HCT116 (cell line): ENCODE data around the gene RP9. TPM values are rescaled to one million over a fixed set of nuclear protein-coding genes. Genes with fewer than 3 reads are reported as not detected.
"Not testable (repeated sequence)": the region's sequence is repeated elsewhere in the genome, so short reads cannot be mapped to it uniquely, and the experiment has no call there.

Source experiments
- ATAC-seq: fragments of 200-7000 bp; cut with Tn5 transposase; 2 replicates; pipeline ENCODE4 v1.9.1; 2020; ENCODE audit warnings: mild to moderate bottlenecking, moderate library complexity
- BruUV-seq: library from RNA; stranded (reverse); fragments of 400-500 nt; replicated peaks from 2 replicates; lab custom pipeline; 2021; lab: Mats Ljungman, UMichigan
- CTCF ChIA-PET: fragments of 300-600 bp; sonication (Branson Sonifier 250); formaldehyde crosslinking; loops from one replicate; lab custom pipeline; 2021; ENCODE audit warnings: antibody characterized with exemption; lab: Charles Lee
- POLR2A ChIA-PET: fragments of 300-600, 350-600 bp; sonication (Branson Sonifier 250); formaldehyde crosslinking; loops from one replicate; lab custom pipeline; 2021; ENCODE audit warnings: antibody characterized with exemption; lab: Charles Lee
- RAD21 ChIA-PET, 2 experiments: fragments of 300-600 bp; sonication (Branson Sonifier 250); formaldehyde crosslinking; loops; one replicate each; lab custom pipeline; 2023; ENCODE audit warnings: low total read pairs in 2 of 2; ENCODE audit not compliant: uncharacterized antibody in 2 of 2, unreplicated experiment in 2 of 2, low non-redundant PET in 1 of 2; lab: Charles Lee
- DNase-seq: peaks from one replicate; pipeline ENCODE4 v3.0.0-alpha.2; 2010; ENCODE audit warnings: low read depth, low spot score
- H2AFZ ChIP-seq: fragments of 200-600 bp; shearing (Covaris generic), sonication (generic); 2 replicates; pipeline ENCODE4 v1.6.1; 2017; ENCODE audit warnings: low read depth, mixed run types, mixed read lengths, antibody characterized with exemption, low read length; ENCODE audit not compliant: poor library complexity, severe bottlenecking
- H3K27ac ChIP-seq: 2 replicates; pipeline ENCODE4 v1.5.1; 2012; ENCODE audit warnings: low read depth, low read length
- H3K27me3 ChIP-seq: fragments of 200-600 bp; sonication (generic); 2 replicates; pipeline ENCODE4 v1.6.1; 2016; ENCODE audit warnings: mixed run types, low read length, mixed read lengths; ENCODE audit not compliant: insufficient read depth
- H3K36me3 ChIP-seq, 2 experiments: fragments of 200-500 bp in 1 of 2; fragments of 200-600 bp in 1 of 2; sonication (Bioruptor generic) in 1 of 2; sonication (generic) in 1 of 2; 2 replicates each; pipeline versions ENCODE4 v1.5.1 to v1.6.1; 2014 to 2016; ENCODE audit warnings: low read length in 2 of 2, inconsistent platforms in 1 of 2, mixed read lengths in 1 of 2, mixed run types in 1 of 2; ENCODE audit not compliant: insufficient read depth in 2 of 2, control insufficient read depth in 1 of 2
- H3K4me1 ChIP-seq, 2 experiments: fragments of 200-600 bp in 1 of 2; sonication (generic) in 1 of 2; 2 replicates each; pipeline versions ENCODE4 v1.5.1 to v1.6.1; 2012 to 2017; ENCODE audit warnings: low read length in 2 of 2, inconsistent platforms in 1 of 2, mild to moderate bottlenecking in 1 of 2, mixed read lengths in 1 of 2, mixed run types in 1 of 2, moderate library complexity in 1 of 2; ENCODE audit not compliant: insufficient read depth in 2 of 2, control insufficient read depth in 1 of 2
- H3K4me2 ChIP-seq: fragments of 200-600 bp; sonication (generic); 2 replicates; pipeline ENCODE4 v1.6.1; 2017; ENCODE audit warnings: mixed run types, low read length, mixed read lengths
- H3K4me3 ChIP-seq, 2 experiments: fragments of 200-600 bp in 1 of 2; sonication (generic) in 1 of 2; replicated peaks in 1 of 2; 2 replicates each; pipeline ENCODE4 v1.5.1; 2011 to 2016; ENCODE audit warnings: low read length in 2 of 2, control low read depth in 1 of 2, low read depth in 1 of 2, mild to moderate bottlenecking in 1 of 2, mixed read lengths in 1 of 2, mixed run types in 1 of 2
- H3K79me2 ChIP-seq: fragments of 200-600 bp; sonication (generic); 2 replicates; pipeline ENCODE4 v1.6.1; 2017; ENCODE audit warnings: mild to moderate bottlenecking, mixed run types, low read length, moderate library complexity, mixed read lengths; ENCODE audit not compliant: insufficient read depth
- H3K9ac ChIP-seq: fragments of 200-600 bp; sonication (generic); 2 replicates; pipeline ENCODE4 v1.6.1; 2016; ENCODE audit warnings: low read length, mixed read lengths
- H3K9me2 ChIP-seq: fragments of 200-600 bp; sonication (generic), shearing (Covaris generic); 2 replicates; pipeline ENCODE4 v1.6.1; 2017; ENCODE audit warnings: mixed run types, mild to moderate bottlenecking, moderate library complexity; ENCODE audit not compliant: insufficient read depth
- H3K9me3 ChIP-seq, 2 experiments: fragments of 200-500 bp in 1 of 2; fragments of 200-600 bp in 1 of 2; sonication (Bioruptor generic) in 1 of 2; sonication (generic) in 1 of 2; 2 replicates each; pipeline ENCODE4 v1.6.1; 2014 to 2017; ENCODE audit warnings: low read length in 2 of 2, mixed read lengths in 2 of 2, inconsistent platforms in 1 of 2, low read depth in 1 of 2, mild to moderate bottlenecking in 1 of 2, mixed run types in 1 of 2, moderate library complexity in 1 of 2; ENCODE audit not compliant: control insufficient read depth in 1 of 2, insufficient read depth in 1 of 2
- H4K20me1 ChIP-seq: fragments of 200-600 bp; sonication (generic), shearing (Covaris generic); 2 replicates; pipeline ENCODE4 v1.6.1; 2017; ENCODE audit warnings: mixed run types, mild to moderate bottlenecking, moderate library complexity; ENCODE audit not compliant: insufficient read depth
- ATF3 ChIP-seq: IDR thresholded peaks from 2 replicates; pipeline ENCODE4 v1.6.1; 2012
- CEBPB ChIP-seq: IDR thresholded peaks from 2 replicates; pipeline ENCODE4 v1.6.1; 2012; ENCODE audit warnings: low read depth
- ELF1 ChIP-seq: IDR thresholded peaks from 2 replicates; pipeline ENCODE4 v1.6.1; 2012; ENCODE audit warnings: low read depth, borderline replicate concordance
- JUND ChIP-seq: IDR thresholded peaks from 2 replicates; pipeline ENCODE4 v1.6.1; 2012
- REST ChIP-seq: IDR thresholded peaks from 2 replicates; pipeline ENCODE4 v1.6.1; 2012; ENCODE audit warnings: low read depth
- SIN3A ChIP-seq: IDR thresholded peaks from 2 replicates; pipeline ENCODE4 v1.6.1; 2012; ENCODE audit warnings: low read depth
- intact Hi-C: fragments of 100-400 bp; cut with micrococcal nuclease; formaldehyde crosslinking; loops from 2 replicates; pipeline ENCODE4 v1.10.0; 2022
- total RNA-seq: library from RNA; stranded (reverse); gene quantifications from one replicate; pipeline ENCODE4 v1.2.1, GENCODE V29; 2021; ENCODE audit not compliant: unreplicated experiment

Gene RP9
- total RNA-seq, 1 experiment from 2014 or later = 14.2 TPM

DNA sequence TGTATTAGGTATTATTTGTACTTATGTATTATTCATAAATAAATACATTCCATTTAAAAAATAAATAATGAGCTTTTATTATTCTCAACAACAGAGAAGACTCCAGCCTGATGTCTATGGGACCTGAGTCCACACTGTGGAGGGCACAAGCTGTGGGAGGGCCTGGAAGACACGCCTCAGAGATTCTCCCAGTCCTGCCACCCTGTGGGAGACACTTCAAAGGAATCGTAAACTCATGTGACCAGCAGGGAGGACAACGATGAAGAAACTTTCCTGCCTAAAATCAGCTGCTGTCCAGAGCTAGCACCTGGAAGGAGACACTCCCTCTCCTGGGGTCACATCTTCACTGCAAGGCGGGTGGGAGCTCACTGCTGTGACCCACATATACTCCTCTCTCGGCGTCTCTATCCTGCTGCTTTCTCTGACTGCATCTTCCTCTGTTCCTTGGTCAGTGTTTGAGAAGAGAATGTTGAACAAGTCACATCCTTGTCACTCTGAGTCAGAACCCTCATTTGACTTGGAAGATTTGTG, 14.4 kb downstream of the RP9 start:
- H3K9me3 ChIP-seq, H3K9ac ChIP-seq, H2AFZ ChIP-seq, H3K4me2 ChIP-seq, H3K27ac ChIP-seq, H3K27me3 ChIP-seq, POLR2A ChIA-PET, DNase-seq, RAD21 ChIA-PET, H3K4me3 ChIP-seq, H3K9me2 ChIP-seq, H4K20me1 ChIP-seq, CTCF ChIA-PET, H3K4me1 ChIP-seq, intact Hi-C loops, H3K79me2 ChIP-seq: not testable (repeated sequence)
- ATAC-seq = peak; percentile 49
- H3K36me3 ChIP-seq = peaks cover 37 to 39% of the 10 kb centered on the region in 2 experiments; a peak in 3 of 4 replicates
- TSS peak; percentile 45 for BruUV-seq

GRCh38 chr7:33093266-33093665, 15.9 kb downstream of the RP9 start:
- no TSS peak for BruUV-seq

More at GRCh38 chr7:33093266-33093665, 15.9 kb downstream of the RP9 start:
- ChIA-PET POLR2A (no interaction called here), CTCF (no interaction called here), RAD21 (no interaction called here)
- no peak for TF ChIP-seq SIN3A
- no peak for TF ChIP-seq ATF3
- no peak for TF ChIP-seq REST
- no peak for TF ChIP-seq JUND
- TF ChIP-seq ELF1 = no peak
- TF ChIP-seq CEBPB = no peak
- Histone ChIP-seq H3K27ac (no peak overlapping the region), H4K20me1 (no peaks in the 10 kb centered on the region), H3K79me2 (no peaks in the 10 kb centered on the region), H3K9ac (no peak overlapping the region), H3K36me3 (peaks cover 26 to 29% of the 10 kb centered on the region in 2 experiments; a peak in 3 of 4 replicates), H3K4me3 (no peak overlapping the region), H3K9me2 (no peaks in the 10 kb centered on the region), H2AFZ (no peak overlapping the region), H3K27me3 (no peaks in the 10 kb centered on the region), H3K4me2 (no peak overlapping the region), H3K4me1 (no peaks in the 10 kb centered on the region), H3K9me3 (no peaks in the 10 kb centered on the region)
- no peak for ATAC-seq
- intact Hi-C loops = no loop called here
- no peak for DNase-seq
